Activated naive CD8-positive, alpha-beta T cell treated with anti-CD3 and anti-CD28 coated beads, Interleukin-2, amount 50 U/mL, for 16 hours (primary cell): ENCODE results near the gene BPIFA1.

ENCODE experiments used
- DNase-seq: peaks from one replicate; pipeline ENCODE4 v3.0.0-alpha.2; 2020; ENCODE audit warnings: low read depth, low spot score

Gene BPIFA1

GRCh38 chr20:33239979-33240736 lies 4.4 kb downstream of the BPIFA1 start:
- no peak for DNase-seq

DNA sequence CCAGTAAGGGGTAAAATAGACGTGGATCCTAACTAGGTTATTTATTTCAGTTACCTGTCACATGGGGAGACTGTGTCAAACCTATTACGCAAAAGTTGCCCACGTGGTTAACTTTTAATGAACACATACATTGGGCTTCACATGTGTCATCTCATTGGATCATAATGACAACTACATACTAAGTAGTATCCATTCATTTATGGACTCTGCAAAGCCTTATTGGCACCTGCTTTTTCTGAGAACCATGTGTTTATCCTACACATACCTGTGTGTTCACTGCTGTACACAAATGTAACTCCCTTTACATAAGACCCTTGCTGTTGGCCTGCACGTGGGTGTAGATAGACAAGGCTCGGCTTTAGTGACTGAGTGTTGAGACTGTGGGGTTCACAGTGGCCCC lies 5.1 kb downstream of the BPIFA1 start:
- DNase-seq: no peak

GRCh38 chr20:33242319-33243100 lies 6.7 kb downstream of the BPIFA1 start:
- no peak for DNase-seq

GRCh38 chr20:33246077-33246476 lies 10.3 kb downstream of the BPIFA1 start:
- DNase-seq: no peak

DNA sequence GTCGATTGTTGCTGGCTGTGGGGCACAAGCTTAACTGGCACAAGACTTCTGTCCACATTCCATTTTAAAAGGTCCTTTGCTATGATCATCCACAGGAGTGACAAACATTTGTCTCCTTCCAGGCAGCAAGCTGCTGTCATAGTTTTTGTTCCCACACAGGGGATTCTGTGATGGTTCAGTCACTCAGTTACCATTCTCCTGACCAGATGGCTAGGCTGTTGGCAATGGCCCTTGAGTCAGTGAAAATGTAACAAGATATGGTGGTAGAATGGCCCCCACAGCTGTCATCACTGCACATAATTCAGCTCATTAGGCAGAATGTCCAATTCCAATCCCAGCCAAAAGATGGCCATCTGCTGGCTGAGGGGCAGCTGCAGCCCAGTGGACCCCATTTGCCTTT lies 13.7 kb downstream of the BPIFA1 start:
- no peak for DNase-seq

GRCh38 chr20:33250666-33251065 lies 14.9 kb downstream of the BPIFA1 start:
- DNase-seq: no peak

DNA sequence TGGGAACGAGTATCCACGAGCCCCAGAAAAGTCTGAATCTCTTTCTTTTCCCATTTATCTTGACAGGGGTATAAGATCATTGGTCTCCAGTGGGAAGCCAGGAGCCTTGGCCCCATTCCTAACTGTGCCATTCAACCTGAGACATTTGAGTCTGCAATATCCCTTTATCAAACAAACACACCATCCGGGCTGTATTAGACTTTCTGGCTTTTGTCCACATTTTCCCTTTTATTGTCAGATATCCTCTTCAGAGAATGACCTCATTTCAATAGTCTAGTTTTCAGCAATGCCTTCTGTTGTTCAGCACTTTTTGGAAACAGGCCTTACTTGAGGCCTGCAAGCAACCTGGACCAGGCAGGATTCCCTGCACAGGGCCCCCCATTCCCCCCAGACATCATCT lies 15.7 kb downstream of the BPIFA1 start:
- DNase-seq: no peak

- no peak for DNase-seq
Observed at GRCh38 chr20:33252460-33252859, 16.7 kb downstream of the BPIFA1 start.

- DNase-seq: no peak
Observed at GRCh38 chr20:33255005-33255404, 19.2 kb downstream of the BPIFA1 start.

GRCh38 chr20:33257237-33257636 lies 21.4 kb downstream of the BPIFA1 start:
- DNase-seq: no peak

DNA sequence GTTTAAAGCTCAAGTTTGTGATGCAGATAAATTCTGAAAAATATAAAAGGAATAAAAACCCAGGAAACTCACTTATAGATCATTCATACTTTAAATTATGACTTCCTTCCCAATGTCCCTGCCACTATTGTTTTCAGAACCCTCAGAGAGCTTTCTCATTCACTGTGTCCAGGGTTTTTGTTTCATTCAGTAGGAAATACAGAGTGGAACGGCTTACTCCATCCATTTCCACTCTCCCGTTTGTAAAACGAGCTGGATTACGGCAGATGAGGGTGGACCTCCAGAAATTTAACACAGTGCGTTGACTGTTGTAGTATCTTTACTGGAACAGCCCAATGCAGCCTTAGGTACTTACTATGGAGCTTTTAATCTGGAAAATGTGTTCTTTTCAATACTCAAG lies 23.6 kb downstream of the BPIFA1 start:
- DNase-seq: no peak

DNA sequence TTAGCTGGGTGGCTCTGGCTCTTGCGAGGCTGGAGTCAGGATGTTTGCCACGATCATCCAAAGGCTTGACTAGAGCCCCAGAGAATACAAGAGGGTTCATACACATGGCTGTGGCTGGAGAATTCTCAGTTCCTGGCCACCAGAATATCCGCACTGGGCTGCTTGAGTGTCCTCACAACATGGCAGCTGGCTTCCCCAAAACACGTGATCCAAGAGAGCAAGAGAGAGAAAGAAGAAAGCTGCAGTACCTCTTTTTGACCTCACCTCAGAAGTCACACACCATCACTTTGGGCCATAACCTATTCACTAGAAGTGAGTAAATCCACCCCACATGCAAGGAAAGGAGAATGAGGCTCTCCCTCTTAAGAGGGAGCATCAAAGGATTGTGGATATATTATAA lies 25.7 kb downstream of the BPIFA1 start:
- no peak for DNase-seq

GRCh38 chr20:33262658-33263065 lies 26.9 kb downstream of the BPIFA1 start:
- no peak for DNase-seq

DNA sequence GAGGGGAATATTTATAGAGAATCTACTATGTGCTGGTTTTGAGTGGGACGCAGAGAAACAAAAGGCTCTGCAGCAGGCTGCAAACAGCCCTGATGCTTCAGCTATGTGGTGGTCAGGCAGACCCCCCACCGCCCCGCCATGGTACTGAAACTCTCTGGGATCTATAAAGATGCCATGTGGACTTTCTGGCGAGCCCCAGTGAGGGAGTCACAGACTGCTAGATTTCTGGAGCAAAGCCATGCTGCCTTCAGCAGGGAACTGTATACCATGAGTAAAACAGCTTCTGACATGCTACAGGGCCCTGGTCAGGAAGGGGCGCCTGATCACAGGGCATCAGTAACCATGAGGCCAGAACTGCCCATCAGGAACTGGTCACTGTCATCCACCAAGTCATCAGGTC lies 28.0 kb downstream of the BPIFA1 start:
- no peak for DNase-seq

DNA sequence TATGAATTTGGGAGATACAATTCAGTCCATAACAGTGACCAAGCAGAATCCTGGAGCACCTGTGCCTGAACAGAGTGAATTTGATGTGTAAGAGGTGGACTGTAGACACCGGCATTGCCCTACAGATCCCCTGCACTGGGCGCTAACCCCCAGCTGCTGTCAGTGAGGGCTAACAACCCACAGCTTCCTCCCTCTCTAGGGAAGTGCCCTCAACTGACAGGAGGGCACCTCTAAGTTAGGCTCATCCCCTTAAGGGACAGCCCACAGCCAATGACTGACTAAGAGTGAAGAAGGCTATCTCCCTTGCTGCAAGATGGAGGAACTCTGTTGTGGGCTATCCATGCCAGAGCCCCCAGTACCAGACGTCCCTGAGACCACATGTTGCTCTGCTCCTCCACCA lies 31.9 kb downstream of the BPIFA1 start:
- DNase-seq: no peak

DNA sequence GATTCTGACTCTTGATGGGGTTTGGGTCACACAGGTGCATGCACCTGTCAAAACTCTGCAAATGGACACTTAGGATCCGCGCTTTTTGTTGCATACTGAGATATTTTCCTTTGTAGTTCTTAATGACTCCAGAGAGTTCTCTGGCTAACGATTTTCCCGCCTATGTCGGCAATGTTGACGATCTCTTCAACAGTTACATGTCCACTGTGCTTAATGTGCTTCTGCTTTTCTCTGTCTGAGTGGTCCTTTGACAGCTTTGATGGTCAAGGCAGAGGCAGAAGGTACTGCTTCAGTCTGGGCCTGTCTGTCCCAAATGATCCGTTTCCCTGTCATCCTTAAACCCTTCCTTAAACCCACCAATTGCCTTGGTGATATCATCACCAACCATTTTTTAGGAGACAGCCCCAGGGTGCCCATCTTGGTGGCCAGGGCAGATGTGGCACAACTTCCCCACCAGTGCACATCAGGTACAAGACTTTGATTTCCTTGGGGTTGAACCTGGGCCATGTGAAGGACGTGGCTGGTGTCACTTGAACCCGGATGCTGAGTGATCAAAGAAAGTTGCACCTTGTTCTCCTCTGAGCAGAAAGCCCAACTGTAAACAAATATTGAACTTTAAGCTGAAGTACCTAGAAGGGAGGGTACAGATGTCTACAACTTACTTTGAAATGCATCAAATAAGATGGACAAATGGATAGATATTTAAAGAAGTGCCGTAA lies 36.5 kb downstream of the BPIFA1 start:
- DNase-seq: no peak

- DNase-seq: no peak
Observed at GRCh38 chr20:33273117-33273851, 37.5 kb downstream of the BPIFA1 start.

DNA sequence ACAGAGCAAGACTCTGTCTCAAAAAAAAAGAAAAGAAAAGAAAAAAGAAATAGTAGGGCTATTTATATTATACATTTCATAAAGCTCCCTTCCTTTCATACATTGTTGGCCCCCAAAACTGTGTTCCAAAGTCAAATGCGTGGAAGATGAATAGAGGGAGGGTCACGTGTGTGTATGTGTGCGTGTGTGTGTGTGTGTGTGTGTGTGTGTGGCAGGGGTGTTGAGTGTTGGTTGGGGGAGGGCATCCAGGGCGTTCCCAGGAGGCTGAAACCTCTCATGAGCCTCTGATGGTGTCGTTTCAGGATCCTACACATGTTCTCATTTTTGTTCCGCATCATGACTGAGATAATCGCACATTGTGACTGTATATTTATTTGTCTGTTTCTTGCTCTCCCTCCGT lies 39.4 kb downstream of the BPIFA1 start:
- no peak for DNase-seq

DNA sequence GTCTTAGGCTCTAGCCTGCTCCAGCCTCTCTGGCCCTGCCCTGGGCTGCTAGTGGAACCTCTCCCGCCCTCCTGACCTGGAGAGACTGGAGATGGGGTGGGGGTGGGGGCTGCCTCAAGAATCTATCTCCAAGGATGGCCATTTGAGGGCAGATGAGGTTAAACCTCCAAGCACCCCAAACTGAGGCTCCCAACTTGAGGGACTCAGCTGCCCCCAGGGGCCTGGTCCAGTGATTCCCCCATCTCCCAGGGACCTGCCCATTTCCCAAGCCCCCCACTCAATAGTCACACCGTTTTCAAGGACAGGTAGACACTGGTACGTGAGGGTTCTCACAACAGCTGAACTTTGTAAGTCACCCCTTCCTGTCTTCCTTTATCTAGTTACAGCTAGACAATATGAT lies 40.1 kb downstream of the BPIFA1 start:
- DNase-seq: no peak

DNA sequence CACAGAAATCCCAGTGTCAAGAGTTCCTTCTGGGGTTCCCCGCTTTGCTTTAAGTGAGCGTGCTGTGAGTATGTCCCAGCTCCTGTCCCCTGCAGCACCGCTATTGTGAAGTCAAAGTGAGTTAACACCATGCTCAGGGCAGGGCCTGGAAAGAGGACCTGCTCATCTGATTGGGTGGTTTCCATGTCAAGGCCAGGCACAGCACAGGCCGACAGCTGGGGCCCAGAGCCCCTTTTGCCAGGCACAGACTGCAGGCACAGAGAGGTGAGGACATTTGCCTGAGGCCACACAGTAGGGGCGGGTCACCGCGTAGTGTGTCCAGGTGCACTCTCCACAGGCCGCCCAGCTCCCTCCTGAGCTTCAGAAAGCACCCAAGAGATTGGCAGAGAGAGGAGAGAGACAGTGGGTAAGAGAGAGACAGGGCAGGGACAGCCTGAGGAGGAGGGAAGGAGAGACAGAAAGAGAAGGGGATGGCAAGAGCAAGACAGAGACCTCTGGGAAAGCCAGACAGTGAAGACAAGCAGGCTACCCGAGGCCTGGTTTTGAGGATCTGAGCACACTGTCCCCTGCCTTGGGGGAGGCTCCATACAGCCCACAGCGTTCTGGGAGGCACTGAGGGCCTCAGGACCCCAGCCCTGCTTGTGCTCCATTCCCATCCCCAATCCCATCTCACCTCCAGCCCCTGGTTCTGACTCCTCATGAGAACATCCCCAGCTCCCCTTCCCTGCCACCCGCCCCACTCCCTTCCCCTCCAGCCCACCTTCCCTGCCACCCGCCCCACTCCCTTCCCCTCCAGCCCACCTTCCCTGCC lies 40.7 kb downstream of the BPIFA1 start:
- DNase-seq: no peak
